Ammon's horn (tissue), 1 donor: ENCODE data around the gene MCRS1.
"Not testable (repeated sequence)": the region's sequence is repeated elsewhere in the genome, so short reads cannot be mapped to it uniquely, and the experiment has no call there.

ENCODE experiments used
- DNase-seq: peaks from one replicate; pipeline ENCODE4 v3.0.0-alpha.2; 2016; ENCODE audit warnings: low spot score

The MCRS1 gene

GRCh38 chr12:49567611-49568441, at the start of gene MCRS1:
Gene MCRS1 (minus strand): TSS chr12:49568142. CDS start chr12:49566731, 1,411 bp downstream.
- DNase-seq, result peak; percentile 94

- DNase-seq, result no peak
These were observed 48.7 kb upstream of the MCRS1 start for GRCh38 chr12:49616533-49617219.

GRCh38 chr12:49615725-49616124, 47.8 kb upstream of the MCRS1 start:
- no peak for DNase-seq

GRCh38 chr12:49612210-49612609, 44.3 kb upstream of the MCRS1 start:
- no peak for DNase-seq

- not testable (repeated sequence) for DNase-seq
These were observed 42.8 kb upstream of the MCRS1 start for GRCh38 chr12:49610785-49611184.

GRCh38 chr12:49609875-49610154, 41.9 kb upstream of the MCRS1 start:
- DNase-seq, result no peak

GRCh38 chr12:49609059-49609874, 41.3 kb upstream of the MCRS1 start:
- no peak for DNase-seq

GRCh38 chr12:49605539-49605938, 37.6 kb upstream of the MCRS1 start, which contains the start of gene FAM186B:
Gene FAM186B (minus strand): TSS chr12:49605639. CDS start chr12:49605477, 162 bp downstream.
- not testable (repeated sequence) for DNase-seq

GRCh38 chr12:49604856-49605255, 36.9 kb upstream of the MCRS1 start:
- DNase-seq, result no peak

- no peak for DNase-seq
These were observed 35.8 kb upstream of the MCRS1 start for GRCh38 chr12:49603721-49604120.

- no peak for DNase-seq
These were observed 32.0 kb upstream of the MCRS1 start for GRCh38 chr12:49599961-49600360.

GRCh38 chr12:49598527-49598926, 30.6 kb upstream of the MCRS1 start:
- no peak for DNase-seq

GRCh38 chr12:49588721-49589516, 21.0 kb upstream of the MCRS1 start:
- DNase-seq, result no peak

GRCh38 chr12:49588281-49588680, 20.3 kb upstream of the MCRS1 start:
- DNase-seq, result no peak

- no peak for DNase-seq
These were observed 19.4 kb upstream of the MCRS1 start for GRCh38 chr12:49587174-49587908.

GRCh38 chr12:49585477-49586459, 17.8 kb upstream of the MCRS1 start:
- no peak for DNase-seq

GRCh38 chr12:49584591-49584990, 16.6 kb upstream of the MCRS1 start:
- DNase-seq, result no peak

- DNase-seq, result peak; percentile 47
These were observed 15.6 kb upstream of the MCRS1 start for GRCh38 chr12:49583366-49584094.

GRCh38 chr12:49582850-49583249, 14.9 kb upstream of the MCRS1 start:
- DNase-seq, result no peak
